WTC11 (cell line): ENCODE results near the gene TNC.

ENCODE experiments used
- AFF4 ChIP-seq: sonication (generic); formaldehyde crosslinking; IDR thresholded peaks from 2 replicates; pipeline ENCODE4 v1.8.1; 2023; ENCODE audit warnings: mild to moderate bottlenecking, missing genetic modification reagents, borderline replicate concordance
- CREB1 ChIP-seq: sonication (generic); formaldehyde crosslinking; IDR thresholded peaks from 2 replicates; pipeline ENCODE4 v1.8.0; 2023; ENCODE audit warnings: mild to moderate bottlenecking, missing genetic modification reagents
- CTCF ChIP-seq: fragments of 200-600 bp; IDR thresholded peaks from 2 replicates; pipeline ENCODE4 v1.8.0; 2022; ENCODE audit warnings: antibody characterized with exemption
- E2F4 ChIP-seq: sonication (generic); formaldehyde crosslinking; IDR thresholded peaks from 2 replicates; pipeline ENCODE4 v1.8.1; 2022; ENCODE audit warnings: low read depth, mild to moderate bottlenecking, moderate library complexity, missing genetic modification reagents, borderline replicate concordance
- ESRRA ChIP-seq: sonication (generic); formaldehyde crosslinking; IDR thresholded peaks from 2 replicates; pipeline ENCODE4 v1.8.1; 2022; ENCODE audit warnings: mild to moderate bottlenecking, missing genetic modification reagents, borderline replicate concordance
- GRHL2 ChIP-seq: fragments of 250-450 bp; sonication (Bioruptor Pico); IDR thresholded peaks from 2 replicates; pipeline ENCODE4 v1.8.0; 2022; ENCODE audit warnings: mild to moderate bottlenecking, moderate library complexity; ENCODE audit not compliant: insufficient replicate concordance, severe bottlenecking
- KAT7 ChIP-seq: sonication (generic); formaldehyde crosslinking; IDR thresholded peaks from 2 replicates; pipeline ENCODE4 v1.8.1; 2023; ENCODE audit warnings: missing genetic modification reagents, mild to moderate bottlenecking, borderline replicate concordance
- MYBL2 ChIP-seq: sonication (generic); formaldehyde crosslinking; IDR thresholded peaks from 2 replicates; pipeline ENCODE4 v1.8.1; 2023; ENCODE audit warnings: mild to moderate bottlenecking, moderate library complexity, missing genetic modification reagents
- NFE2L1 ChIP-seq: sonication (generic); formaldehyde crosslinking; IDR thresholded peaks from 2 replicates; pipeline ENCODE4 v1.8.1; 2023; ENCODE audit warnings: missing genetic modification reagents
- PRDM15 ChIP-seq: sonication (generic); formaldehyde crosslinking; IDR thresholded peaks from 2 replicates; pipeline ENCODE4 v1.8.0; 2022; ENCODE audit warnings: missing genetic modification reagents
- SP1 ChIP-seq: sonication (generic); formaldehyde crosslinking; conservative IDR thresholded peaks from 2 replicates; pipeline ENCODE4 v1.8.1; 2022; ENCODE audit warnings: missing genetic modification reagents
- TEAD1 ChIP-seq: sonication (generic); formaldehyde crosslinking; IDR thresholded peaks from 2 replicates; pipeline ENCODE4 v1.8.0; 2022; ENCODE audit warnings: mild to moderate bottlenecking, missing genetic modification reagents
- ZBTB43 ChIP-seq: sonication (generic); formaldehyde crosslinking; IDR thresholded peaks from 2 replicates; pipeline ENCODE4 v1.8.1; 2023; ENCODE audit warnings: mild to moderate bottlenecking, missing genetic modification reagents
- ZNF281 ChIP-seq: sonication (generic); formaldehyde crosslinking; IDR thresholded peaks from 2 replicates; pipeline ENCODE4 v1.8.0; 2023; ENCODE audit warnings: mild to moderate bottlenecking, missing genetic modification reagents

GRCh38 chr9:115039516-115040120 is 78.3 kb downstream of the TNC start:
- TF ChIP-seq CTCF (no peak), PRDM15 (CRISPR knock-in tag) (no peak), NFE2L1 (CRISPR knock-in tag) (no peak), ZBTB43 (CRISPR knock-in tag) (no peak), GRHL2 (CRISPR knock-in tag) (no peak), TEAD1 (CRISPR knock-in tag) (no peak), E2F4 (CRISPR knock-in tag) (no peak), KAT7 (CRISPR knock-in tag) (no peak), SP1 (CRISPR knock-in tag) (no peak), ESRRA (CRISPR knock-in tag) (no peak), CREB1 (CRISPR knock-in tag) (no peak), MYBL2 (CRISPR knock-in tag) (no peak), ZNF281 (CRISPR knock-in tag) (no peak), AFF4 (no peak)
